ENCODE data around the gene PERCC1.

PERCC1 gene

GRCh38 chr16:1450218-1450617 is 19.3 kb downstream of the PERCC1 start:
- peak; percentile 75 for DNase-seq (ENCODE audit: low spot score)

GRCh38 chr16:1450841-1451240 is 20.0 kb downstream of the PERCC1 start:
- no peak for DNase-seq (ENCODE audit: low spot score)

- no peak for DNase-seq (ENCODE audit: low spot score)
These were observed 21.0 kb downstream of the PERCC1 start for GRCh38 chr16:1451702-1452392.

- DNase-seq (ENCODE audit: low spot score), result no peak
These were observed 21.7 kb downstream of the PERCC1 start for GRCh38 chr16:1452530-1452929.

GRCh38 chr16:1453316-1453715 is 22.4 kb downstream of the PERCC1 start:
- DNase-seq (ENCODE audit: low spot score), result no peak

- DNase-seq (ENCODE audit: low spot score), result no peak
These were observed 23.7 kb downstream of the PERCC1 start for GRCh38 chr16:1454561-1454960.

GRCh38 chr16:1455190-1456171 is 24.6 kb downstream of the PERCC1 start:
- no peak for DNase-seq (ENCODE audit: low spot score)

GRCh38 chr16:1456951-1457350 is 26.1 kb downstream of the PERCC1 start:
- DNase-seq (ENCODE audit: low spot score), result no peak

GRCh38 chr16:1457489-1458245 is 26.8 kb downstream of the PERCC1 start:
- DNase-seq (ENCODE audit: low spot score), result no peak

- no peak for DNase-seq (ENCODE audit: low spot score)
These were observed 27.6 kb downstream of the PERCC1 start for GRCh38 chr16:1458336-1458976.

- DNase-seq (ENCODE audit: low spot score), result no peak
These were observed 28.1 kb downstream of the PERCC1 start for GRCh38 chr16:1458977-1459341.

- DNase-seq (ENCODE audit: low spot score), result no peak
These were observed 29.1 kb downstream of the PERCC1 start for GRCh38 chr16:1459967-1460366.

- DNase-seq (ENCODE audit: low spot score), result no peak
These were observed 29.8 kb downstream of the PERCC1 start for GRCh38 chr16:1460602-1461138.

GRCh38 chr16:1461146-1461545 is 30.3 kb downstream of the PERCC1 start:
- DNase-seq (ENCODE audit: low spot score), result no peak

GRCh38 chr16:1464196-1464893 is 33.5 kb downstream of the PERCC1 start:
- DNase-seq (ENCODE audit: low spot score), result no peak

- no peak for DNase-seq (ENCODE audit: low spot score)
These were observed 34.2 kb downstream of the PERCC1 start for GRCh38 chr16:1464894-1465566.

GRCh38 chr16:1465567-1465915 is 34.7 kb downstream of the PERCC1 start:
- DNase-seq (ENCODE audit: low spot score), result no peak

GRCh38 chr16:1466054-1466453 is 35.2 kb downstream of the PERCC1 start:
- DNase-seq (ENCODE audit: low spot score), result no peak

- no peak for DNase-seq (ENCODE audit: low spot score)
These were observed 36.2 kb downstream of the PERCC1 start for GRCh38 chr16:1466968-1467521.

- no peak for DNase-seq (ENCODE audit: low spot score)
These were observed 37.5 kb downstream of the PERCC1 start for GRCh38 chr16:1468426-1468810.
